ENCODE data around the gene CCDC187. TPM values are rescaled to one million over a fixed set of nuclear protein-coding genes. Genes with fewer than 3 reads are reported as not detected.
"Not testable (repeated sequence)": the region's sequence is repeated elsewhere in the genome, so short reads cannot be mapped to it uniquely, and the experiment has no call there.

Gene CCDC187
- 10 to 100 TPM in 3 of 6 donors, 1 to 10 TPM in 2, under 1 TPM in 1; 0.17 to 22.3 (median 10.0) TPM for total RNA-seq

- peak in 1 of 2 donors; percentile 79 for DNase-seq
- 80% methylated on average over 12 of the region's 22 CpGs; no CpG with 5 or more reads in 1 of the 2 donors for WGBS, 2 donors
- Histone ChIP-seq H3K36me3 (no peaks in the 10 kb centered on the region), H3K4me1 (no peaks in the 10 kb centered on the region), H3K4me3 (no peak within 1 kb of the TSS), H3K27ac (no peak within 1 kb of the TSS), H3K9me3 (no peaks in the 10 kb centered on the region), H3K27me3 (peaks cover 0 to under 1% (median 0%) of the 10 kb centered on the region in 4 donors)
- TF ChIP-seq EP300 (IDR thresholded peaks at IDR 0.05) (no peak), POLR2A (IDR thresholded peaks at IDR 0.05) (no peak)
- no peak for ATAC-seq (ENCODE audit: low FRiP score in 2 of 2)
These were observed at the start of gene CCDC187 for GRCh38 chr9:136303825-136304416. Gene CCDC187 (minus strand): TSS chr9:136304094. CDS start chr9:136303830, 264 bp downstream.

- Histone ChIP-seq H3K9me3 (no peaks in the 10 kb centered on the region), H3K4me3 (no peak overlapping the region), H3K36me3 (peaks cover 0 to 21% (median 10%) of the 10 kb centered on the region in 4 donors), H3K27me3 (no peaks in the 10 kb centered on the region), H3K27ac (no peak overlapping the region), H3K4me1 (peaks cover 4 to 22% (median 7%) of the 10 kb centered on the region in 4 donors)
- ATAC-seq (ENCODE audit: low FRiP score in 2 of 2), result no peak
- no peak for DNase-seq
- TF ChIP-seq POLR2AphosphoS5 (IDR thresholded peaks at IDR 0.05), result no peak
- TF ChIP-seq POLR2A (IDR thresholded peaks at IDR 0.05), result no peak
- TF ChIP-seq EP300 (IDR thresholded peaks at IDR 0.05), result no peak
- TF ChIP-seq CTCF (IDR thresholded peaks at IDR 0.05), result no peak
- WGBS, 2 donors, result 79% methylated on average over 3 to 7 of the region's 11 CpGs
These were observed 49.2 kb upstream of the CCDC187 start for GRCh38 chr9:136353088-136353487.

GRCh38 chr9:136352682-136353081, 48.8 kb upstream of the CCDC187 start:
- Histone ChIP-seq H3K9me3 (no peaks in the 10 kb centered on the region), H3K27me3 (no peaks in the 10 kb centered on the region), H3K27ac (no peak overlapping the region), H3K4me1 (peaks cover 4 to 24% (median 8%) of the 10 kb centered on the region in 4 donors), H3K4me3 (no peak overlapping the region), H3K36me3 (peaks cover 0 to 19% (median 10%) of the 10 kb centered on the region in 4 donors)
- peak in 1 of 2 donors; percentile 43 for DNase-seq
- no peak for TF ChIP-seq EP300 (IDR thresholded peaks at IDR 0.05)
- TF ChIP-seq CTCF (IDR thresholded peaks at IDR 0.05), result no peak
- TF ChIP-seq POLR2AphosphoS5 (IDR thresholded peaks at IDR 0.05), result no peak
- no peak for TF ChIP-seq POLR2A (IDR thresholded peaks at IDR 0.05)
- ATAC-seq (ENCODE audit: low FRiP score in 2 of 2), result peak in 1 of 2 donors; percentile 1
- WGBS, 2 donors, result 56 to 71% methylated on average over 9 to 13 of the region's 16 CpGs

- H3K4me3 ChIP-seq, result peak overlapping the region in 1 of 4 donors; percentile 16
These were observed 48.0 kb upstream of the CCDC187 start for GRCh38 chr9:136351868-136352267.

GRCh38 chr9:136351252-136351800, 47.4 kb upstream of the CCDC187 start:
- peaks cover 11 to 37% (median 16%) of the 10 kb centered on the region in 4 donors for H3K4me1 ChIP-seq
- no peaks in the 10 kb centered on the region for H3K27me3 ChIP-seq
- H3K27ac ChIP-seq, result no peak overlapping the region
- no peak for TF ChIP-seq POLR2AphosphoS5 (IDR thresholded peaks at IDR 0.05)
- no peak for TF ChIP-seq EP300 (IDR thresholded peaks at IDR 0.05)
- no peak for TF ChIP-seq POLR2A (IDR thresholded peaks at IDR 0.05)
- no peak for TF ChIP-seq CTCF (IDR thresholded peaks at IDR 0.05)
- ATAC-seq (ENCODE audit: low FRiP score in 2 of 2), result no peak
- DNase-seq, result no peak
- H3K9me3 ChIP-seq, result no peaks in the 10 kb centered on the region
- 63% methylated on average over 2 of the region's 11 CpGs; no CpG with 5 or more reads in 1 of the 2 donors for WGBS, 2 donors
- H3K4me3 ChIP-seq, result peak overlapping the region in 1 of 4 donors; percentile 16
- H3K36me3 ChIP-seq, result peaks cover 0 to 9% (median 3%) of the 10 kb centered on the region in 4 donors

More at GRCh38 chr9:136351868-136352267, 48.0 kb upstream of the CCDC187 start:
- 89 to 94% methylated on average over 15 to 18 of the region's 24 CpGs for WGBS, 2 donors
- Histone ChIP-seq H3K36me3 (peaks cover 0 to 13% (median 6%) of the 10 kb centered on the region in 4 donors), H3K4me1 (peaks cover 5 to 32% (median 11%) of the 10 kb centered on the region in 4 donors)
- not testable (repeated sequence) for H3K9me3 ChIP-seq; ATAC-seq (ENCODE audit: low FRiP score in 2 of 2); H3K27ac ChIP-seq; H3K27me3 ChIP-seq; DNase-seq

All from upper lobe of left lung (tissue), 6 donors.